DND-41 (cell line): ENCODE data around the gene CYP1B1.

ENCODE experiments used
- ATAC-seq: fragments of 200-7000 bp; cut with Tn5 transposase; 3 replicates; pipeline ENCODE4 v1.9.1; 2021; ENCODE audit warnings: low read depth; ENCODE audit not compliant: insufficient read depth
- DNase-seq: peaks from one replicate; pipeline ENCODE4 v3.0.0-alpha.2; 2020
- H2AFZ ChIP-seq: 2 replicates; pipeline ENCODE4 v1.6.0; 2012; ENCODE audit warnings: low read depth, low read length
- H3K27ac ChIP-seq: 2 replicates; pipeline ENCODE4 v1.5.1; 2012; ENCODE audit warnings: low read length, inconsistent platforms
- H3K27me3 ChIP-seq: fragments of 200-600 bp; sonication (generic); 2 replicates; pipeline ENCODE4 v1.6.0; 2012; ENCODE audit warnings: low read length, mild to moderate bottlenecking, inconsistent platforms; ENCODE audit not compliant: insufficient read depth, poor library complexity
- H3K36me3 ChIP-seq: 2 replicates; pipeline ENCODE4 v1.5.1; 2012; ENCODE audit warnings: low read length, inconsistent platforms; ENCODE audit not compliant: insufficient read depth
- H3K4me1 ChIP-seq: 2 replicates; pipeline ENCODE4 v1.5.1; 2012; ENCODE audit warnings: mild to moderate bottlenecking, low read length; ENCODE audit not compliant: insufficient read depth
- H3K4me2 ChIP-seq: 2 replicates; pipeline ENCODE4 v1.6.0; 2012; ENCODE audit warnings: mild to moderate bottlenecking, moderate library complexity, low read length, inconsistent platforms; ENCODE audit not compliant: insufficient read depth
- H3K4me3 ChIP-seq, 2 experiments: fragments of 200-600 bp in 1 of 2; shearing (Covaris generic) in 1 of 2; 2 replicates each; pipeline ENCODE4 v1.5.1; 2012 to 2016; ENCODE audit warnings: inconsistent platforms in 2 of 2, low read length in 2 of 2, mild to moderate bottlenecking in 2 of 2, low read depth in 1 of 2, moderate library complexity in 1 of 2
- H3K79me2 ChIP-seq: 2 replicates; pipeline ENCODE4 v1.6.0; 2012; ENCODE audit warnings: low read length, inconsistent platforms; ENCODE audit not compliant: insufficient read depth
- H3K9ac ChIP-seq: 2 replicates; pipeline ENCODE4 v1.6.0; 2012; ENCODE audit warnings: low read depth, mild to moderate bottlenecking, inconsistent platforms, low read length, moderate library complexity
- H3K9me3 ChIP-seq: 2 replicates; pipeline ENCODE4 v1.5.1; 2012; ENCODE audit warnings: low read length, moderate library complexity, mild to moderate bottlenecking, inconsistent platforms; ENCODE audit not compliant: insufficient read depth, severe bottlenecking
- H4K20me1 ChIP-seq: 2 replicates; pipeline ENCODE4 v1.6.0; 2012; ENCODE audit warnings: low read length; ENCODE audit not compliant: insufficient read depth
- CTCF ChIP-seq: IDR thresholded peaks from 2 replicates; pipeline ENCODE4 v1.5.1; 2012; ENCODE audit warnings: borderline replicate concordance, low read length, moderate library complexity, mild to moderate bottlenecking; ENCODE audit not compliant: poor library complexity, severe bottlenecking; ENCODE audit errors: extremely low read depth
- EZH2 ChIP-seq: IDR thresholded peaks from 3 replicates; pipeline ENCODE4 v1.6.1; 2012; ENCODE audit warnings: borderline replicate concordance, low read depth, mild to moderate bottlenecking, moderate library complexity, low read length, inconsistent platforms; ENCODE audit not compliant: severe bottlenecking

CYP1B1 gene

DNA sequence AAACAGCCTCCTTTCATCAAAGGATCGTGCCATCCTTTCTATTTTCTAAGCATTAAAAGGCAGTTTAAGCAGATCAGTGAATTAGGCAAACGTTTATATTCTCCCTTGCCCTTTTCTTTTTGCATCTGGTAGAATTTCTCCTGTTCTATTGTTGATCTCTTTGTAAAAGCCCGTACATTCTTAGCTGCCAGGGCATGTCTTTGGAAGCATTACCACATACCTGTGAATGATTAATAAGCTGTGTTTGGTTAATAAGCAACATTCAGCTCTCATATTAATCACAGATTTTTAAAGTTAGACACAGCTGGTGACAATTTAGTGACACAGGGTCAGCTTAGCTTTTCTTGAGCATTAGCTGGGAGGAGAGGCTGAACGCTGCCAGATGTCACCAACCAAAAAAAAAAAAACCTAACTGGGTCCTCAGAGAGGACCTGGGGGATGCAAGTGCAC is 33.8 kb upstream of the CYP1B1 start:
- H3K27ac ChIP-seq: no peak overlapping the region
- no peak for TF ChIP-seq EZH2
- no peak for TF ChIP-seq CTCF
- H3K9me3 ChIP-seq: no peaks in the 10 kb centered on the region
- no peaks in the 10 kb centered on the region for H4K20me1 ChIP-seq
- H3K4me1 ChIP-seq: no peaks in the 10 kb centered on the region
- no peak for ATAC-seq
- no peak overlapping the region for H3K4me3 ChIP-seq
- no peak overlapping the region for H3K4me2 ChIP-seq
- no peak overlapping the region for H2AFZ ChIP-seq
- no peak for DNase-seq
- H3K9ac ChIP-seq: no peak overlapping the region
- peaks cover 8% of the 10 kb centered on the region for H3K27me3 ChIP-seq
- no peaks in the 10 kb centered on the region for H3K79me2 ChIP-seq
- H3K36me3 ChIP-seq: no peaks in the 10 kb centered on the region

DNA sequence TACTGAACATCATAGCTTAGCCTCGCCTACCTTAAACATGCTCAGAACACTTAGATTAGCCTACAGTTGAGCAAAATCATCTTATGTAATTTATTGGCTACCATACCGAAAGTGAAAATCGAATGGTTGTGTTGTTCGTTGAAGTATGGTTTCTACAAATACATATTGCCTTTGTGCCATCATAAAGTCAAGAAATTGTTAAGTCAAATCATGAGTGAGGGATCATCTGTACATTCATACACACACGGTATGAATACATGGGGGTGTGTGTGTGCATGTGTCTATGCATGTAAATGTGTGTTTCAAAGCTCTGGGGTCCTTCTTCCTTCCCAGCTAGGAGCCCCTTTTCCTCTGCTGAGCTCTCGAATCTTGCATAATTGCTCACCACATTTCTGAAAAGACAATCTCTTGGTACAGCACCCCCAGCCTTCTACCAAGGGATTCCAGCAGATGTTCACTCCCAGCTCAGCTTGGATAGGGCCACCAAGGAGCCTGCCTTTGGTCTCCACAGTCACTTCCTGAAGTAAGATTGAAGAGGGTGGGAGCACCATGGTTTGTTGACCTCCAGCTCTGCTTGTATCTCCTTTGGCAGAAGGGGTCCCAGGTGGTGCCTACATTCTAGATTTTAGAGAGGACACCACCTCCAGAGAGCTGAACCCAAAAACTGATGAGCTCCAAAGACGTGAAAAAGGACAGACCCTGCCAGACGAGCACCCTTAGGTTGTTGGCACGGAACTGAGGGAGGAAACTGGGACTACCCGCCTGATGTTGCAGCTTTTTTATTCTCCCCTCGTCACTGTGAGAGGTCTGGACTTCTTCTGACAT is 33.2 kb upstream of the CYP1B1 start:
- H4K20me1 ChIP-seq: no peaks in the 10 kb centered on the region
- ATAC-seq: no peak
- no peak overlapping the region for H2AFZ ChIP-seq
- H3K79me2 ChIP-seq: no peaks in the 10 kb centered on the region
- H3K36me3 ChIP-seq: no peaks in the 10 kb centered on the region
- no peak overlapping the region for H3K9ac ChIP-seq
- no peak overlapping the region for H3K4me2 ChIP-seq
- no peaks in the 10 kb centered on the region for H3K4me1 ChIP-seq
- no peak overlapping the region for H3K27ac ChIP-seq
- TF ChIP-seq CTCF (no peak), EZH2 (no peak)
- no peak for DNase-seq
- peaks cover 6% of the 10 kb centered on the region for H3K27me3 ChIP-seq
- no peak overlapping the region for H3K4me3 ChIP-seq
- no peaks in the 10 kb centered on the region for H3K9me3 ChIP-seq

DNA sequence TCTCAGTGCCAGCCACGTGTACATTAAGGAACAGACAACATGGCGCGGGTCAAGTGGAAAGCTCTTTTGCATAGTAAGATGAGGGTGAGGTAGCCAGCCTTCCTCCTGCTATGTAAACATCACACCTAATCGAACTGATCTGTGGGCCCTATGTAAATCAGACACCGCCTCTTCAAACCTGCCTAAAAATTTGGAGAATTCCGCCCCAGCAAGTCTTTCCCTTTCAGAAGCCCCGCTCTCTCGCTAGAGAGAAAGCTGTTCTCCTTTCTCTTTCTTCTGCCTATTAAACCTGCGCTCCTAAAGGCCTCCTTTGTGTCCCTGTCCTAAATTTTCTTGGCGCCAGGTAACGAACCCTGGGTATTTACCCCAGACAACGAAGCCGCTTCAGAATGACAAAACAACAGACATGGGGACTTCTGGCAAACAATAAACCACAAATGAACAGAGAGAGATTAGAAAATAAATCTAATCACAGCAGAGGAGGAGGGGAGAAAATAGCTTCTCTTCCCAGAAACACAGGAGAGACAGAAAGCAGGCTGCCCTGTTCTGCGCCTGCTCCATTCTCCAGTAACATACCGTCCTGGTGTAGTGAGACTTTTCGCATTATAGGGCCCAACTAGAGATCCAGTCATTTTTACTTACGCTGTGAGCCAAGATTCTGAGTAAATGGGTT is 31.9 kb upstream of the CYP1B1 start:
- no peak overlapping the region for H3K4me3 ChIP-seq
- H3K4me1 ChIP-seq: no peaks in the 10 kb centered on the region
- H3K36me3 ChIP-seq: no peaks in the 10 kb centered on the region
- DNase-seq (no peak), ATAC-seq (no peak)
- H3K27ac ChIP-seq: no peak overlapping the region
- H3K4me2 ChIP-seq: no peak overlapping the region
- H3K9me3 ChIP-seq: no peaks in the 10 kb centered on the region
- peaks cover 6% of the 10 kb centered on the region for H3K27me3 ChIP-seq
- H4K20me1 ChIP-seq: no peaks in the 10 kb centered on the region
- H3K79me2 ChIP-seq: no peaks in the 10 kb centered on the region
- TF ChIP-seq EZH2 (no peak), CTCF (no peak)
- no peak overlapping the region for H3K9ac ChIP-seq
- no peak overlapping the region for H2AFZ ChIP-seq
